Caco-2 (cell line): Measurements from ENCODE around the gene TFF1. TPM values are rescaled to one million over a fixed set of nuclear protein-coding genes. Genes with fewer than 3 reads are reported as not detected.

ENCODE experiments used
- BruUV-seq: library from RNA; stranded (reverse); fragments of 400-500 nt; replicated peaks from 2 replicates; lab custom pipeline; 2021; lab: Mats Ljungman, UMichigan
- CTCF ChIA-PET: fragments of 300-600 bp; sonication (Branson Sonifier 250); formaldehyde crosslinking; loops from one replicate; lab custom pipeline; 2022; ENCODE audit warnings: antibody characterized with exemption; lab: Charles Lee
- POLR2A ChIA-PET: fragments of 300-600 bp; sonication (Branson Sonifier 250); formaldehyde crosslinking; loops from one replicate; lab custom pipeline; 2022; ENCODE audit warnings: antibody characterized with exemption; lab: Charles Lee
- DNase-seq, 2 experiments: peaks; one replicate each; pipeline versions ENCODE4 v3.0.0 to v3.0.0-alpha.2; 2020 to 2022
- H3K27me3 ChIP-seq: replicated peaks from 2 replicates; pipeline ENCODE4 v1.6.0; 2011; ENCODE audit warnings: low read length; ENCODE audit not compliant: control insufficient read depth, insufficient read depth
- H3K36me3 ChIP-seq: 2 replicates; pipeline ENCODE4 v1.5.1; 2011; ENCODE audit warnings: low read length; ENCODE audit not compliant: control insufficient read depth, insufficient read depth
- H3K4me1 ChIP-seq: fragments of 250-450 bp; sonication (Bioruptor Pico); 2 replicates; pipeline ENCODE4 v1.5.1; 2020; ENCODE audit warnings: mild to moderate bottlenecking
- H3K4me3 ChIP-seq: 2 replicates; pipeline ENCODE4 v1.5.1; 2011; ENCODE audit warnings: low read depth, mild to moderate bottlenecking, control low read depth, low read length
- H3K9me3 ChIP-seq: fragments of 250-450 bp; sonication (Bioruptor Pico); 2 replicates; pipeline ENCODE4 v1.5.1; 2020; ENCODE audit warnings: mild to moderate bottlenecking, moderate library complexity
- H3K27ac Mint-ChIP-seq: one replicate; pipeline ENCODE4 v1.8.0; 2022; ENCODE audit warnings: mixed read lengths; ENCODE audit not compliant: unreplicated experiment
- H3K27me3 Mint-ChIP-seq: one replicate; pipeline ENCODE4 v1.8.0; 2022; ENCODE audit warnings: mixed read lengths; ENCODE audit not compliant: insufficient read depth, unreplicated experiment
- H3K36me3 Mint-ChIP-seq: one replicate; pipeline ENCODE4 v1.8.0; 2022; ENCODE audit warnings: mild to moderate bottlenecking, mixed read lengths; ENCODE audit not compliant: insufficient read depth, unreplicated experiment
- H3K4me1 Mint-ChIP-seq: one replicate; pipeline ENCODE4 v1.8.0; 2022; ENCODE audit warnings: low read depth, mixed read lengths; ENCODE audit not compliant: unreplicated experiment
- H3K4me3 Mint-ChIP-seq: one replicate; pipeline ENCODE4 v1.8.0; 2022; ENCODE audit warnings: mild to moderate bottlenecking, moderate library complexity, mixed read lengths; ENCODE audit not compliant: unreplicated experiment
- H3K9me3 Mint-ChIP-seq: one replicate; pipeline ENCODE4 v1.8.0; 2022; ENCODE audit warnings: mixed read lengths; ENCODE audit not compliant: unreplicated experiment
- CTCF ChIP-seq, 2 experiments: fragments of 200-600 bp in 1 of 2; IDR thresholded peaks; 1 replicate in 1 of 2; 2 replicates in 1 of 2; pipeline versions ENCODE4 v1.5.1 to v1.8.0; 2011 to 2022; ENCODE audit warnings: antibody characterized with exemption in 1 of 2, control low read depth in 1 of 2, inconsistent platforms in 1 of 2, low read depth in 1 of 2, low read length in 1 of 2, mild to moderate bottlenecking in 1 of 2, moderate library complexity in 1 of 2; ENCODE audit not compliant: insufficient read depth in 1 of 2, severe bottlenecking in 1 of 2, unreplicated experiment in 1 of 2
- intact Hi-C: fragments of 100-400 bp; cut with micrococcal nuclease; formaldehyde crosslinking; loops from one replicate; pipeline ENCODE4 v1.10.0; 2022; ENCODE audit not compliant: unreplicated experiment
- total RNA-seq: library from RNA; stranded (reverse); gene quantifications from 2 replicates; pipeline ENCODE4 v1.2.3, GENCODE V29; 2022

The TFF1 gene
- total RNA-seq, 1 experiment from 2014 or later = 9.8 TPM

DNA sequence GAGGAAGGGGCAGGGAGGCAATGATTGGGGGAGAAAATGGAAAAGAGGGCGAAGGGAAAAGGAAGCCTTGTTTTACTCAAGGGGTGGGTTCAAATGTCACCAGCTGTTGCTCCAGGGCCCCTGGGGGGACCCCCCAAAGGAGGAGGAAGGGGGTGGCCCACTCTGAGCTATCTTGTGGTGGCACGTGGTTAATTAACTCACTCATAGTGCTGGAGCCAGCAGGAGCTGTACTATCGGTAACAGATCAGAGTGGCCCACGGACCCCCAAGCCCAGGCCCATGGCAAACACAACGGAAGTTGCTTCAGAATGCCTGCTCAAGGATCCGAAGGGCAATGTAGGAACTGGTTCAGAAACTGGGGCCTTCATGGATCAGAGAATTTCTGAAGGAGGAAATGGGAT is 22.8 kb downstream of the TFF1 start:
- peak in 1 of 2 experiments; percentile 9 for DNase-seq
- intact Hi-C loops = no loop called here
- H3K27ac Mint-ChIP-seq = no peak overlapping the region
- POLR2A ChIA-PET = no interaction called here
- H3K36me3 ChIP-seq = no peaks in the 10 kb centered on the region
- H3K27me3 Mint-ChIP-seq = no peaks in the 10 kb centered on the region
- H3K4me1 Mint-ChIP-seq = no peaks in the 10 kb centered on the region
- BruUV-seq = no TSS peak
- CTCF ChIA-PET = no interaction called here
- TF ChIP-seq CTCF (IDR thresholded peaks at IDR 0.05; ENCODE audit: insufficient read depth in 1 of 2, low read depth in 1 of 2, low read length in 1 of 2, severe bottlenecking in 1 of 2, unreplicated experiment in 1 of 2) = no peak
- no peaks in the 10 kb centered on the region for H3K36me3 Mint-ChIP-seq
- no peaks in the 10 kb centered on the region for H3K4me1 ChIP-seq
- no peak overlapping the region for H3K4me3 ChIP-seq
- no peaks in the 10 kb centered on the region for H3K9me3 Mint-ChIP-seq
- no peaks in the 10 kb centered on the region for H3K27me3 ChIP-seq
- no peaks in the 10 kb centered on the region for H3K9me3 ChIP-seq
- no peak overlapping the region for H3K4me3 Mint-ChIP-seq

DNA sequence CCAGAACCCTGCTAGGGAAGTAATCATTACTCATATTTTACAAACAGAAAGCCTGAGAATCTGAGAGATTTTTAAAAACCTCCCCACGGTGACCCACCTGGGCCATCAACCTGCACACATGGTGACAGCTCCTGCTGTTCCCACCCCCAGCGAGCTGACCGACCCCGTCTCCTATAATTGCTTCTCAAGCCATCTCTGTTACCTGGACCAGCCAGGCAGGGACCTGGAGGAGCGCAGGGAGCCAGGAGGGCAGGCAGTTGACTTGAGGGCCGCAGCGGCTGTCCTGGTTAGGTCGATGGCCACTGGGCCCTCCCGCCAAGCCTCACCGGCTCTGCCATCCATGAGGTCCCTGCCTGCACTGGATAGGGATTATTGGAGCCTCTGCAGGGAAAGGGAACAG is 23.2 kb downstream of the TFF1 start:
- BruUV-seq = no TSS peak
- no peak overlapping the region for H3K4me3 Mint-ChIP-seq
- no peak for TF ChIP-seq CTCF (IDR thresholded peaks at IDR 0.05; ENCODE audit: insufficient read depth in 1 of 2, low read depth in 1 of 2, low read length in 1 of 2, severe bottlenecking in 1 of 2, unreplicated experiment in 1 of 2)
- H3K36me3 Mint-ChIP-seq = no peaks in the 10 kb centered on the region
- Histone ChIP-seq H3K9me3 (no peaks in the 10 kb centered on the region), H3K4me1 (no peaks in the 10 kb centered on the region), H3K36me3 (no peaks in the 10 kb centered on the region), H3K27me3 (no peaks in the 10 kb centered on the region), H3K4me3 (no peak overlapping the region)
- H3K4me1 Mint-ChIP-seq = peaks cover 1% of the 10 kb centered on the region
- H3K27ac Mint-ChIP-seq = no peak overlapping the region
- no peaks in the 10 kb centered on the region for H3K9me3 Mint-ChIP-seq
- DNase-seq = peak in 1 of 2 experiments; percentile 4
- ChIA-PET POLR2A (no interaction called here), CTCF (no interaction called here)
- no peaks in the 10 kb centered on the region for H3K27me3 Mint-ChIP-seq
- intact Hi-C loops = no loop called here

GRCh38 chr21:42341776-42342542 is 24.4 kb downstream of the TFF1 start:
- no peaks in the 10 kb centered on the region for H3K36me3 ChIP-seq
- intact Hi-C loops = no loop called here
- Mint-ChIP-seq H3K36me3 (no peaks in the 10 kb centered on the region), H3K27ac (no peak overlapping the region), H3K27me3 (no peaks in the 10 kb centered on the region), H3K9me3 (no peaks in the 10 kb centered on the region), H3K4me1 (peaks cover 10% of the 10 kb centered on the region), H3K4me3 (no peak overlapping the region)
- TF ChIP-seq CTCF (IDR thresholded peaks at IDR 0.05; ENCODE audit: insufficient read depth in 1 of 2, low read depth in 1 of 2, low read length in 1 of 2, severe bottlenecking in 1 of 2, unreplicated experiment in 1 of 2) = no peak
- DNase-seq = peak in 1 of 2 experiments; percentile 5
- no peaks in the 10 kb centered on the region for H3K4me1 ChIP-seq
- CTCF ChIA-PET = interaction anchor here (0.7 kb wide), 1 partner anchor 70 kb away, joined by 4 read pairs; no protein-coding TSS in a partner anchor
- POLR2A ChIA-PET = interaction anchor here (0.7 kb wide), 1 partner anchor 389 kb away, joined by 4 read pairs; no protein-coding TSS in a partner anchor
- no peaks in the 10 kb centered on the region for H3K9me3 ChIP-seq
- BruUV-seq = no TSS peak
- no peaks in the 10 kb centered on the region for H3K27me3 ChIP-seq
- H3K4me3 ChIP-seq = no peak overlapping the region
